Measurements from ENCODE around the gene MSLN. TPM values are rescaled to one million over a fixed set of nuclear protein-coding genes. Genes with fewer than 3 reads are reported as not detected.

Gene MSLN
- total RNA-seq, 2 donors from 2014 or later, result 44.8 to 94.6 TPM

GRCh38 chr16:733382-734207 lies 26.9 kb upstream of the MSLN start:
- Histone ChIP-seq H3K27ac (no peak overlapping the region), H3K4me3 (no peak overlapping the region), H3K4me1 (peaks cover 0 to 5% of the 10 kb centered on the region in 2 donors), H3K9me3 (no peaks in the 10 kb centered on the region), H3K36me3 (peaks cover 56% of the 10 kb centered on the region), H3K27me3 (no peaks in the 10 kb centered on the region)
- DNase-seq (ENCODE audit: low spot score), result no peak
- TF ChIP-seq CTCF (IDR thresholded peaks at IDR 0.05), result no peak

- H3K27me3 ChIP-seq, result no peaks in the 10 kb centered on the region
- no peaks in the 10 kb centered on the region for H3K4me1 ChIP-seq
- no peak for DNase-seq (ENCODE audit: low spot score)
- H3K4me3 ChIP-seq, result no peak overlapping the region
- no peaks in the 10 kb centered on the region for H3K9me3 ChIP-seq
- no peak for TF ChIP-seq CTCF (IDR thresholded peaks at IDR 0.05)
- H3K36me3 ChIP-seq, result peaks cover 56% of the 10 kb centered on the region
- H3K27ac ChIP-seq, result no peak overlapping the region
Observed at GRCh38 chr16:734208-734980, 26.1 kb upstream of the MSLN start.

GRCh38 chr16:734981-735881 lies 25.3 kb upstream of the MSLN start:
- no peak overlapping the region for H3K27ac ChIP-seq
- no peaks in the 10 kb centered on the region for H3K27me3 ChIP-seq
- peaks cover 0 to 7% of the 10 kb centered on the region in 2 donors for H3K4me1 ChIP-seq
- no peak for TF ChIP-seq CTCF (IDR thresholded peaks at IDR 0.05)
- peaks cover 56% of the 10 kb centered on the region for H3K36me3 ChIP-seq
- no peak overlapping the region for H3K4me3 ChIP-seq
- H3K9me3 ChIP-seq, result no peaks in the 10 kb centered on the region
- DNase-seq (ENCODE audit: low spot score), result no peak

GRCh38 chr16:735982-736453 lies 24.5 kb upstream of the MSLN start:
- Histone ChIP-seq H3K27ac (no peak overlapping the region), H3K36me3 (peaks cover 56% of the 10 kb centered on the region), H3K4me3 (no peak overlapping the region), H3K9me3 (no peaks in the 10 kb centered on the region), H3K27me3 (no peaks in the 10 kb centered on the region), H3K4me1 (peaks cover 0 to 10% of the 10 kb centered on the region in 2 donors)
- no peak for DNase-seq (ENCODE audit: low spot score)
- TF ChIP-seq CTCF (IDR thresholded peaks at IDR 0.05), result no peak

- DNase-seq (ENCODE audit: low spot score), result no peak
- TF ChIP-seq CTCF (IDR thresholded peaks at IDR 0.05), result no peak
- Histone ChIP-seq H3K4me1 (peaks cover 0 to 13% of the 10 kb centered on the region in 2 donors), H3K4me3 (no peak overlapping the region), H3K27ac (no peak overlapping the region), H3K9me3 (no peaks in the 10 kb centered on the region), H3K27me3 (no peaks in the 10 kb centered on the region), H3K36me3 (peaks cover 47% of the 10 kb centered on the region)
Observed at GRCh38 chr16:736936-737481, 23.5 kb upstream of the MSLN start.
